MM.1S (cell line): ENCODE measurements around the gene KIN.

Source experiments
- CTCF ChIP-seq: fragments of 300-600 bp; sonication (generic); IDR thresholded peaks from 2 replicates; pipeline ENCODE4 v1.5.1; 2016; ENCODE audit warnings: antibody characterized with exemption, low read length, mixed read lengths
- EZH2 ChIP-seq: fragments of 300-600 bp; sonication (generic); optimal IDR thresholded peaks from 2 replicates; pipeline ENCODE3; 2017; ENCODE audit warnings: low read depth, mild to moderate bottlenecking, antibody characterized with exemption, low read length, mixed read lengths
- EZH2phosphoT487 ChIP-seq: fragments of 300-600 bp; sonication (generic); IDR thresholded peaks from 2 replicates; pipeline ENCODE4 v1.6.1; 2018; ENCODE audit warnings: antibody characterized with exemption, low read length

GRCh38 chr10:7722927-7723529 lies 64.8 kb downstream of the KIN start:
- no peak for TF ChIP-seq CTCF
- no peak for TF ChIP-seq EZH2
- no peak for TF ChIP-seq EZH2phosphoT487
